Caki2 (cell line): ENCODE data around the gene COLEC12. TPM values are rescaled to one million over a fixed set of nuclear protein-coding genes. Genes with fewer than 3 reads are reported as not detected.

Experiments used
- DNase-seq: peaks from one replicate; pipeline ENCODE4 v3.0.0-alpha.2; 2015; ENCODE audit warnings: low read depth
- in situ Hi-C: cut with HindIII; loops from 2 replicates; pipeline ENCODE4 v1.10.0; 2016; ENCODE audit warnings: low sequenced_read_pairs, low pct_unique_long_range_greater_than_20kb, mixed read lengths
- total RNA-seq: library from RNA; depleted of rRNA; stranded (reverse); fragments of >200 nt; shearing (Covaris generic); gene quantifications from 2 replicates; pipeline ENCODE4 v1.2.3, GENCODE V29; 2014; ENCODE audit warnings: low replicate concordance

COLEC12 gene
- total RNA-seq, 1 experiment from 2014 or later: 0.57 TPM

DNA sequence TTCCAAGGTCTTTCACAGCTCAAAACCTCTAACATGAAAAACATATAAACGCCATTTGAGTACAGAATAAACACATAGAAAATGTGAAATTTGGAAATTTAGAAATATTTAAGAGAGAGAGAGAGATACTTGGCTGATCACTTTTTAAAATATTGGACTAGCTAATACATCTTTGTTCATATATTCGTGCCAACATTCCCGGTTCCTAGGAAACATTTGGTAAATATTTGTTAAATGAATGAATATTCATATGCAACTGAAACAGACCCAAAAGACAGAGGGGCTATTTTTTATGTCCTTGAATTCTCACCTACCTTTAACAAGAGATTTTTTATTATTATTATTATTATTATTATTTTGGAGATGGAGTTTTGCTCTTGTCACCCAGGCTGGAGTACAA lies 8.3 kb upstream of the COLEC12 start:
- DNase-seq: no peak
- in situ Hi-C loops: no loop called here

DNA sequence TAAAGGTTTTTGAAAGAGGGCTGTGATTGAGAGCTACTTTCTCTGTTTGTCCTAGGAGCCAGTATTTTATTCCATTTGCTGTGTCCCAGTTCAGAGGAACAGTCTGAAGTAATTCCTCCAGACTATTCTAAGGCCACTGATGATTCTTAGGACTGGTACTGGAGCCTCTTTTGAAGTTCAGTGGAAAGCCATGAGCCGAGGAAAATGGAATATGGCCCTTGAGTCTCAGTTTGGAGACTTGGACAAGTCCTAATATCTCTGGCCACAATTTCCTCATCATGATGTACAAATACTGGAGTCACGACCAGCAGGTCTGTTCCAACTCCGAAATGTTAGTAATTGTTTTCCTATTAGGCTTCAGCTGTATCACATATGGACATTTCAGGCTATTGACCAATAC lies 7.1 kb upstream of the COLEC12 start:
- DNase-seq: no peak
- in situ Hi-C loops: no loop called here

DNA sequence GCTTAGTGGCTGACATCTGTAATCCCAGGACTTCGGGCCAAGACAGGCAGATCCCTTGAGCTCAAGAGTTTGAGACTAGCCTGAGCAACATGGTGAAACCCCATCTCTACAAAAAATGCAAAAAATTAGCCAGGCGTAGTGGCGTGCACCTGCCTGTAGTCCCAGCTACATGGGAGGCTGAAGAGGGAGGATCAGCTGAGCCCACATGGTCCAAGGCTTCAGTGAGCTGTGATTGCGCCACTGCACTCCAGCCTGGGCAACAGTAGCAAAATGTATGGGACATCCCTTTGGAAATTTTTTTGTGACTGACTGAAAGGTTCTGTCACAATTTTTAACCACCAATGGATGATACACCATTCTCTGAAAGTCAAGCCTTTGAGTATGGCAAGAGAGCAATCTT lies 6.3 kb upstream of the COLEC12 start:
- no peak for DNase-seq
- in situ Hi-C loops: no loop called here

DNA sequence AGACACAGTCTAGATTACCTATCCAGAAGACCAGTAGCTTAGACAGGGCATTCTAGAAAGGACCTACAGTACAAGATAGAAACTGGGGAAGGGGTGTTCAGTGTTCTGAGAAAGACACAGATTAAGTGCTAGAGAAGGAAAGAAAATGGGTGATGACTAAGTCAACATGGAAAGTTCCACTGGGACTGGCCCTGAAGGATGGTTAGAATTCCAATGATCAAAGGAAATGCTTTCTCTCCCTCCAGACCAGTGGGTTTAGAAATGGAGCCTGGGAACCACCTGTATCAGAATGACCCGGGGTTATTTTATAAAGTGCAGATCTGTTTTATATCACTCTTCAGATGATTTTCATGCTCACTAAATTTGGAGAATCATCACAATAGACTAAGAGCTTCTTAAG lies 5.8 kb upstream of the COLEC12 start:
- in situ Hi-C loops: no loop called here
- no peak for DNase-seq

DNA sequence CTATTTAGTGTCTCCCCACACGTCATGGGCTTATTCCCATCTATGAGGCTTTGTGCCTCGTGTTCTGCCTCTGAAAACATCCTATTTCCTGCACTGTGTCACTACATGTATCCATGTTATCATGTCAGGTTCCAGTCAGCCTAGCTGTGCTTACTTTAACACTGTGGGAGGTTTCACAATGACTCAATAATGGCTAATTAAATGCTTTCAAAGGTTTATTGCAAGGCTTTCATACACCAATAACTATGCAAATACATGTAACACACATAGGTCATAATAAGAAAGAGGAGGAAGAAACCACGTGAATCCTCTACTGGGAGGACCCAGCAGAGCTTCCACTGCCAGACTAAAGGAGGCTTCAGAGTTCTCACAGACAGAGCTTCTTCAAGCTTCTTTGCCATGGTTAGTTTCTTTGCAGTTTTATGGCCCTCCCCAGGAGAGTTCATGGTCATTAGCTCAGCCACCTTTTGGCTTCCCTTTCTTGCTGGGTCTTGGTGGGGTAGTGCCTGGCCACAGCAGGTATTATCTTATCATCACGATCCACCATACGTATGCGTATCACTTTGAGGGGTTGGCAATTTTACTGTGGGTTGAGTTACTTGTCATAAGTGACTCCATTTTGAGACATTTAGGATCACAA lies 5.1 kb upstream of the COLEC12 start:
- no peak for DNase-seq
- in situ Hi-C loops: no loop called here

DNA sequence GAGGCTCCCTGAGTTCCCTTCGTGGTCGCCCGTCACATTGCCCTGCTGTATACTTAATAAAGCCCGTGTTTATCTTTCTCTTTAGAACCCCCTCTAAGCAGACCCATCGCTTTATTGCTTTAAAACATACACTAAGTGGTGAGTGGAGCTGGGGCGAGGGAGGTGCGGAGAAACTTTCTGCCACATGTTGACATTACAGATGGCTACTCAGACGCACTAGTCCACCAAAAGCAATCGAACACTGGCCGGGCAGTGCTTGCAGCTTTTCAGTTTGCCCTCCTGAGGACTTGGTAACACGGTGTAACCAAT lies 859 bp upstream of the COLEC12 start:
- DNase-seq: no peak
- in situ Hi-C loops: no loop called here

DNA sequence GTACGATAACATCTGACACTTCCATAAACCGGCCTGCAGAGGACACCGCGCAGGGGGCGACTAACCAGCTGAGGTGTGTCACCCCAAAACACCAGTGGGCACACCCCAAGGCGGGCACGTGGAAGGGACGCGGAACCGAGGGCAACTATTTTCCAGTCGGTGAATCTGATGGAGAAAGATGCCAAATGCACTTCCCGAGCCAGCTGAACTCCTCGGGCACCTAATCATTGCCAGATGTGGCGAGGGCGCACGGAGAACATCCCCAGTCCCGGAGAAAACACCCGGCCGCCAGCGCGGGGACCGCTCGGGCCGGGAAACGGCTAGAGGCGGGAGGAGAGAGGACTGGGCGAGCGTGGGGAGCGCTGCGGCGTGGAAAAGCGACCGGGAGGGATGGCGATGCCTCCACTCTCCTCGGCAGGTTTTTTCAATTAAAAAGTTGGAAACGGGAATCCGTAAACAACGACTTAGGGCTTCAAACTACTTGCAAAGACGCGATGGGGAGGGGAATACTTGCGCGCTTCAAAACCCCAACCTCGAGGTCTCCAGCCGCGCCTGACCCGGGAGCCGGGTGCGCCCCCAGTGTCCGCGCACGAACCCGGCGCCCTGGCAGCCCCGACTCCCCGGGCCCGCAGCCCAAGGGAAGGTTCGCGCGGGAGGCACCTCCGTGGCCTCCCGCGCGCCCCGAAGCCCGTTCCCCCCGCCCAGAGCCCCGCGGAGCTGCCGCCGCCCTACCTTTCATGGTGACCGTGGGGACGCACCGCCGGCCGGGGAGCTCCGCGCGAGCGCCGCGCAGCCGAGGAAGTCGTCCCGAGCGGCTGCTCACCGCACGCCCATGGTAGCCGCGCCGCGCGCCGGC lies 497 bp downstream of the COLEC12 start:
- in situ Hi-C loops: no loop called here
- DNase-seq: peak; percentile 45

DNA sequence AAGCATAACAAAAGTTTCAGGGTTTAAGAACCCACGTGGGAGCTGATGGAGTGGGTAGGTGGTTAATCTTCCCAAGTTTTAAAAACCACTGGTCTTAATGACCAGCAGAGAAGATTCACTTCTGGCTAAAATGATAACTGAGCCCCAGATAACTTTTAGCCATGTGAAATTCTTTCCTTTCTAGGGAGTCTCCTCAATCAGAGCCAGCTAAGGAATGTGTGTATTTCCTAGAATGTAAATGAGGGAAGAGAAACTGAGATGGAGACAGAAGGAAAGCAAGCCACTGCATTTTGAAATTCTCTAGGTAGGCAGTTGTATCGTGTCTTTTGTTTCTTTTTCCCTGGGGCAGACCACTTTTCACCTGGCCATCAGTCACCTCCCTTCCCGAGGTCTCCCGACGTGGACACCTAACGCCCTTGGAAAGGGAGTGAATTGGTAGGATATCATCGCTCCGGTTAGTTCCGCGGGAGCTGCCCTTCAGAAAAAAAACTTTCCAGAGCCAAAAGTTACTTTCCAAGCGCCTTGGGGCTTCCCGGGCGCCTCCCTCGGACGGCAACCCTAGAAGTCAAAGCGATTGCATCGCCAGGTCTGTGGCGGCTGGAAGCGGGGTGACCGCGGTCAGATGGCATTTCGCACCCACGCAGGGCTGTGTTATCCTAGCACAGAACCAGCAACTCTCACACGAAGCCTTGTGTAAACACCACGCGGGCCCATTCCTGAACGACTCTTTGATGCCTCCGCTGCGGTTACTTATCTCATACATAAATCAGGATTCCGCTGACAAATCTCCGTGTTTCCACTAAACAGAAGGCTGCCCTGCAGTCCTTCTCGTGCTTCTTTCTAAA lies 1.3 kb downstream of the COLEC12 start:
- no peak for DNase-seq
- in situ Hi-C loops: no loop called here

DNA sequence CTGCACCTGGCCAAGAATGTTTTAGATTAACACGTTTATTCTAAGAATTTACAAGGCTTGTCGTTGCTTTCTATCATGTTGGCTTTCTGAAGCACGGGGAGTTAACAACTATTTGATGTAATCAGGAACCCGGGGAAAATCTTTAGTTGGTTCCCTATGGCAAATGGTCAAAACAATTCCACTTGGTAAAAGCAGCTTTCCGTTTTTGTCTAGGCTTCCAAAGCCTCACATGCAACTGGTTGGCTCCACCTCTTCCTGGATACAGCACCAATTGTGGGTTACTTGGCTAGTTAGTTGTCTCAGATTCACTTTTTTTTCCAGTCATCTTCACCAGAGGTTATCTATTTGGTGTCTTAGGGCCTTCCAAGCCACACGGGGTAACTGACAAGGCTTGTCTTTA lies 2.8 kb downstream of the COLEC12 start:
- in situ Hi-C loops: no loop called here
- DNase-seq: no peak

DNA sequence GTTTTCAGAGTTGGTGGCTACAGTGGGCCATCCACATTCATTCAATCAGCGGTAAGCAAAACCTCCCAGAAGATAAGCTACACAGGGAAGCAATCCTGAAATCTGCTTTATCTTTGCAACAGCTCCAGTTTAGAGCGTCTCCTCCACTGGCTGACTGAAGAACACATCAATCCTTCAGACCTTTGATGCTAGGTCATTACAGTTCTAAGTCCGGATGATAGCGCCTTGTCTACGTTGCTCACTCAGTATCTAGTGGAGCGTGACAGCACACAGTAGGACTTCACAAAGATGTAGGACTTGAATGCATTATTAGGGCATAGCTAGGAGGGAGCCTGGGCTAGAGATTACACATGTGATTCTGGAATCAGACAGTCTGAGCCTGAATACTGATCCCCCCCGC lies 5.0 kb downstream of the COLEC12 start:
- no peak for DNase-seq
- in situ Hi-C loops: no loop called here

DNA sequence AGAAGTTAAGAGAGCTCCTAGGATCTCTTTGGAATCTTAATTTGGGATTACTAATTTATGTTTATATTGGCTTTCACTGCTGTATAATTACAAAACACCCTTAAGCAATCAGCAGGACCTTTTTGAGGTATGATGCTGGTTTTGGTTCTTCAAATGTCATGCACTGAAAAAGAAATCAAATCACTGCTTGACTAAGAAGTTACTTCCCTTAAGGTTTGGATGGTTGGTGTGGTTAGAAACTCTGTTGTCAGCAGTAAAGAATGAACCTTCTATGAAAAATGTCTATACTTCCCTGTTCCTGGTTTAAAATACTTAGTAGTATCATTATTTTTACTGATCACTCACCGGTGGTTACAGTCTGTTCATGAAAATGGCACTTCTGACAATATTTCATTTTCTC lies 5.5 kb downstream of the COLEC12 start:
- no peak for DNase-seq
- in situ Hi-C loops: no loop called here

DNA sequence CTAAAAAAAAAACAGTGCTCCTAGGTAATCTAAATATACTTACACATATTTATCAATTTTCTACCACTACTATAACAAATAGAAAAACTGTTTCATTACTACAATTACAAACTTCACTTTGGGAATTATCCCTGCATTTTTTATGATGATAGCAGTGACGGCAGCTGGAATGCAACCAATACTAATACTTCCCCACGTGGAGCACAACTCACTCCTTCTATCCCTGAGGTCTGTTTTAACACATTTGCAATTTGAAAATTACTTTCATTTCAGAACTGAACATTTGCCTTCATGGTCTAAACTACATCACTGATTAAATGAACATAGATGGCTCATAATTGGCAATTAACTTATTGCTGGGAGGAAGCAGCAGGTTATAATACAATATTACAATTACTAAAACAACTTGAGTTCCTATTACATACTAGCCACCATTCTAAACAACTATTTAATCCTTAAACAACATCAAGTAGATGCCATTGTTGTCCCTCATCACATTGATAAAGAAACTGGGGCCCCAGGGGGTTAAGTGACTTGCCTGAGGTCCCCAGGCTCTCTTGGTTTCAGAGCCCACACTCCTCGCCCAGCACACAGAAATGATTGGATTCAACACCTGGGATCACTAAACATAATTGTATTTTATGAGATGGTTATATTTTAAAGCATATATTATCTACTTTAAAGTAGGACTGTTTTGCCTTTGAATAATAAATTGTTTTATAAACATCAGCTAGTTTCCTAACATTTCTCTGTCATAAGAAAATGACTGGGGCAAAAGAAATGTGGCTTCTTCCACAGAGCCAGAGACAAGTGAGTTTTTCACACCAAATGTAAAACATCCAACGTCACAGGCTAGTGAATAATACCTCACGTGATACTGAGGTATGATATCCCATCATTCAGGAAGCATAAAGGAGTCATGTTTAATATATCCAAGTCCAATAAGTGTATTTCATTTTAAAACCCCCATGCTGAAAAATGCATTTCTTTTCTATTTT lies 6.2 kb downstream of the COLEC12 start:
- in situ Hi-C loops: no loop called here
- no peak for DNase-seq

DNA sequence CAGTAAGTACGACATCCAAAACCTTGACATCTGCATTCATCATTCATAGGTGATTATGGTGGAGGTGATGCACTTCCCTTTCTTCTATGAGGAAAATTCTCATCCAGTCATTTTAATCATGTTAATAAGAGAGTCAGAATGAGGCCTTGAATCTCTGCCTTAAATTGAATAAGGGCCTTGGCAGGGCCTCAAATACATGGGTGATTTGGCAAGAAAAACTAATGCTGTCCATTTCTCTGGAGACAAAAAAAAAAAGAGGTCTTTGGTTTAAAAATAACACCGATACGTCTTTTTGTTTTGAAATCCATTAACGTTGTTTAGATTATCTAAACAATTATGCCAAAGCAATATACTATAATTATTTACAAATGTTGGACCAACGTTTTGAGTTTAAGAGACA lies 8.1 kb downstream of the COLEC12 start:
- in situ Hi-C loops: no loop called here
- no peak for DNase-seq

DNA sequence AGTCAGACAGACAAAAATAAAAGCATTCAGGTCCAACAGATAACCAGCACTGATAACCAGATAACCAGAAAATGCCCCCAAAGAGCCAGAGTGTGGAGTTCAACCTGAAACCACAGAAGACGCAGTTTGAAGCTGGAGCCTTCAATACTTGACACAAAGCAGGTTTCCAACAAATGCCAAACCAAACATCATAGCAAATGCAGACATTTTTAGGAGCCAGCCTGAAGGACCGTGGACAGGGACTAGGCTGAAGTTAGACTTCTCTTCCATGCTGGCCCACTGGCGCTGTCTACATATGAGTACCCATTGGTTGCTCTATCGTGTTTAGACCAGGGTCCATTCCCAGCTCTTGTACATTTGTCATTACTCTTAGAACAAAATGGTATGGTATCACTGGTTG lies 9.9 kb downstream of the COLEC12 start:
- no peak for DNase-seq
- in situ Hi-C loops: no loop called here

DNA sequence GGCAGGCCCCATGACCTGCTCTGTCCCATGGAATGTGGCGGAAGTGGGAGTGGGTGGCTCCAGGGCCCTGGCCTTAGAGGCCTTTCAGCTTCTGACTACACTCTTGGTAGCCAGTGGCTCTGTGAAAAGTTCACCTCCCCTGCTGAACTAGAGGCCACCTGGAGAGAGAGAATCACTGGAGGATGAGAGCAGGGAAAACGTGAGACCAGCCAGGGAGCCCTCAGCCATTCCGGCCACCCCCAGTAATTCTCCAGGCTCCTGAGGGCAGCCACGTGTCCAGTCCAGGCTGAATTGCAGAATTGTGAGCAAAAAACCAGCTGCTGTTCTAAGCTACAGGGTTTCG lies 10.5 kb downstream of the COLEC12 start:
- in situ Hi-C loops: no loop called here
- no peak for DNase-seq

DNA sequence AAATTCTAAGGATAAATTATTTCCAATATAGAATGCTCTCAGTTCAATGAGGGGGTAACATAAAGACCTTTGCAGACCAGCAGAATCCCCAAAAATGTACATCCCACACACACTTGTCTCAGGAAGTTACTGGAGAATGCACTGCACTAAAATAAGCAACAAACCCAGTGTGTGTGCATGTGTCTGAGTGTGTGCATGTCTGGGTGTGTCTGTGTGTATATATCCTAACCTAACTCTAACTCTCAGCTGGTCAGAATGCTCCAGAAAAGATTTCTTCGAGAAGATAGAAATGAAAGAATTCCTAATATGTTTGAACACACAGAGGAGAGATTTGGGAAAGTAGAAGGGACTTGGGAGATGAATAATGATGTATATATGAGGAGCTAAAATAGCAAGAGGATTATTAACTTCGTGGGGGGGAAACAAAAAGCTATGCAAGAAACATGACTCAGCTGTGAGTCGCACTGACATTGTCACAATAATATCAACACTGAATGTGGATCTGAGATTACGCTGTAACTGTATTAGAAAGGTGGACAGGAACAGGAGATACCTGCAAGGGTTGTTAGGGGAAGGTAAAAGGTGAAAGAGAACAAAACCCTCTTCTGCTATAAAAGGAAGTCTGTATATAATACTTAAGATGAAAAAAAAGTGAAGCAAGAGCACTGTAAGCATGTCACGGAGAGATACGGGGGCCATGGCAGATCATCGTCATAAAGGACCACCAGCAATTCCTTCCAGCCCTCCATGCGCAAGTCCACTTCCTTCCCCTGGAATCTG lies 11.1 kb downstream of the COLEC12 start:
- no peak for DNase-seq
- in situ Hi-C loops: no loop called here

DNA sequence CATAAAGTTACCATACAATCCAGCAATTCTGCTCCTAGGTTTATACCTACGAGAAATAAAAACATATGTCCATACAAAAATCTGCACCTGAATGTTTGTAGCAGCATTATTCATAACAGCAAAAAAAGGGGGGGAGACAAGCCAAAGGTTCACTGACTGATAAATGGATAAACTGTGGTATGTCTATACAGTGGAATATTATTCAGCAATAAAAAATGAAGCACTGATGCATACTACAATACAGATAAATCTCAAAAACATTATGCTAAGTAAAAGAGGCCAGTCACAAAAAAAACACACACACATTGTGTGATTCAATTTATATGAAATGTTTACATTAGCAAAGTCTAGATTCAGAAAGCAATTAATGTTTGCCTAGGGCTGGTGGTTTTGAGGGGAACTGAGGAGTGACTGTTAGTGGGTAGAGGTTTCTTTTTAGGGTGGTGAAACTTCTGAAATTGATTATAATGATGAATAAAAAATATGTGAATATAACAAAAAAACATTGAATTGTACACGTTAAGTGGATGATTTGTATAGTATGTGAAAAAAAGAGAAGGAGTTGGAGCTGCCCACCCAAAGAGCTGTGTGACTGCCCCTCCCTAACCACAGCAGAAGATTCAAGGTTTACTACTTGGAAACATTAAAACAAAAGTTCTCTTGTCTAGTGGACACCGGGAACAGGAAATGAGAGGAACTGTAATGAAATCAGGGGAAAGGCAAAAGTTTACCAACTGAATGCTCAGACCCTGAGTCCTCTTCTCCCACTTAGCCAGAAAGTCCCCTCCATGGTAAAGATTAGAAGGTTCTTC lies 13.4 kb downstream of the COLEC12 start:
- in situ Hi-C loops: no loop called here
- DNase-seq: no peak
